Astrocyte of the spinal cord (primary cell): ENCODE measurements around the gene KRT9.

Source experiments
- DNase-seq: peaks from one replicate; pipeline ENCODE4 v3.0.0; 2011; ENCODE audit warnings: low read depth, low spot score
- H3K4me3 ChIP-seq: 2 replicates; pipeline ENCODE4 v1.5.1; 2011; ENCODE audit warnings: low read depth, mild to moderate bottlenecking, low read length, moderate library complexity
- CTCF ChIP-seq: IDR thresholded peaks from 2 replicates; pipeline ENCODE4 v1.5.1; 2012; ENCODE audit warnings: low read depth, mild to moderate bottlenecking, low read length, inconsistent platforms
- in situ Hi-C: cut with HindIII; loops from 2 replicates; pipeline ENCODE4 v1.10.0; 2017; ENCODE audit warnings: low sequenced_read_pairs

KRT9 gene

GRCh38 chr17:41533613-41534012 lies 38.2 kb downstream of the KRT9 start:
- no peak for TF ChIP-seq CTCF

GRCh38 chr17:41532947-41533570 lies 38.8 kb downstream of the KRT9 start:
- in situ Hi-C loops = no loop called here
- no peak for DNase-seq
- TF ChIP-seq CTCF = no peak
- H3K4me3 ChIP-seq = no peak overlapping the region

More at GRCh38 chr17:41533613-41534012, 38.2 kb downstream of the KRT9 start:
- in situ Hi-C loops = no loop called here
- DNase-seq = no peak
- H3K4me3 ChIP-seq = no peak overlapping the region

GRCh38 chr17:41531993-41532392 lies 39.9 kb downstream of the KRT9 start:
- no peak overlapping the region for H3K4me3 ChIP-seq
- in situ Hi-C loops = no loop called here
- TF ChIP-seq CTCF = no peak
- no peak for DNase-seq

GRCh38 chr17:41530062-41531048 lies 41.5 kb downstream of the KRT9 start:
- H3K4me3 ChIP-seq = no peak overlapping the region
- DNase-seq = peak; percentile 87
- TF ChIP-seq CTCF = no peak
- in situ Hi-C loops = no loop called here

GRCh38 chr17:41529491-41529915 lies 42.4 kb downstream of the KRT9 start:
- no peak overlapping the region for H3K4me3 ChIP-seq
- no peak for DNase-seq
- no peak for TF ChIP-seq CTCF
- in situ Hi-C loops = no loop called here

- no peak for TF ChIP-seq CTCF
- DNase-seq = no peak
- in situ Hi-C loops = no loop called here
- H3K4me3 ChIP-seq = no peak overlapping the region
Measured at GRCh38 chr17:41528959-41529353, 42.9 kb downstream of the KRT9 start.
